Measurements from ENCODE around the gene SMIM10. TPM values are rescaled to one million over a fixed set of nuclear protein-coding genes. Genes with fewer than 3 reads are reported as not detected.

SMIM10 gene
- total and polyA plus RNA-seq, 3 donors from 2014 or later = 12.0 to 71.7 (median 58.4) TPM

DNA sequence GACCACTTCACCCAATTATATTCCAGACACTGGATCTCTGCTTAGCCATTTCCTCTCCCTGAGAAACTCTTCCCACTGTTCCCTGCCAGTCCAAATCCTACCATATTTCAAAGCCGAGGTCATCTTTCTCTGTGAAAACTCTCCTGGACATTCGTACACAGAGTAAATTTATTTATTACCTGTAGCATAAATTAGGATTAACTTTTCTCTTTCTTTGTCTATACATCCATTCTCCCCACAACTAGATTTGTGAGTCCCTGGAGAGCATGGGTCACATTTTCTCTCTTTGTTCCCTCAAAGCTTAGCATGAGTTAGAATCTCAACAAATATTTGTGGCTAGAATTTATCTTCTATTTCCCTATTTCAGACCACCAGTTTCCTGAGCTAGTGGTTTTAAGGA lies 27.8 kb upstream of the SMIM10 start:
- no peak overlapping the region for H3K27ac ChIP-seq
- no peaks in the 10 kb centered on the region for H3K36me3 ChIP-seq (ENCODE audit: low read depth, missing control alignments)
- H3K4me3 ChIP-seq = no peak overlapping the region
- no peak for TF ChIP-seq POLR2A (IDR thresholded peaks at IDR 0.05)
- no peak for TF ChIP-seq CTCF (IDR thresholded peaks at IDR 0.05)
- 61 to 80% methylated on average over 2 of the region's 2 CpGs for WGBS, 2 donors
- no peaks in the 10 kb centered on the region for H3K4me1 ChIP-seq
- H3K27me3 ChIP-seq = no peaks in the 10 kb centered on the region
- no peaks in the 10 kb centered on the region for H3K9me3 ChIP-seq
- DNase-seq = no peak
- intact Hi-C loops (cut with DNase I; ENCODE audit: low total_unique reads) = no loop called here

- DNase-seq = no peak
- H3K9me3 ChIP-seq = no peaks in the 10 kb centered on the region
- no peaks in the 10 kb centered on the region for H3K4me1 ChIP-seq
- no peak for TF ChIP-seq CTCF (IDR thresholded peaks at IDR 0.05)
- TF ChIP-seq POLR2A (IDR thresholded peaks at IDR 0.05) = no peak
- 87 to 89% methylated on average over 1 of the region's 1 CpG for WGBS, 2 donors
- no peaks in the 10 kb centered on the region for H3K36me3 ChIP-seq (ENCODE audit: low read depth, missing control alignments)
- no peak overlapping the region for H3K4me3 ChIP-seq
- intact Hi-C loops (cut with DNase I; ENCODE audit: low total_unique reads) = no loop called here
- H3K27me3 ChIP-seq = no peaks in the 10 kb centered on the region
- no peak overlapping the region for H3K27ac ChIP-seq
These were observed 21.1 kb upstream of the SMIM10 start for GRCh38 chrX:134969726-134970125.

DNA sequence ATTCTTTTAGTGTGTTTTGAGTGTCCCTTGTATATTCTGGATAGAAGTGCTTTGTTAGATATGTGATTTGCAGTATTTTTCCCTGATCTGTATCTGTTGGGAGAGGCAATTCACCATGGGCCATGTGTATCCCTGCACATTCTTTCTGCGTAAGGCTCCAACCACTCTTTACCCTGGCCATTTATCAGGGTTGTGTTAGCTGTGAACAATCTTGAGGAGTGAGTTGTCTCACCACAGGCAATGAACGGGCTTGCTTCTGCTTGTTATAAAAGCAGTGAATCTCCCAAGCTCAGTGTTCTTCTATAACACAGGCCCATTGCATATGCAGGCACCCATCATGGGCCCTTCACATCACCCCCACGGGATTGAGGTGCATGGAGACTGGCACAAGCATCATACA lies 18.9 kb upstream of the SMIM10 start:
- H3K27ac ChIP-seq = no peak overlapping the region
- TF ChIP-seq CTCF (IDR thresholded peaks at IDR 0.05) (no peak), POLR2A (IDR thresholded peaks at IDR 0.05) (no peak)
- no peaks in the 10 kb centered on the region for H3K27me3 ChIP-seq
- WGBS, 2 donors = 74 to 80% methylated on average over 3 of the region's 3 CpGs
- intact Hi-C loops (cut with DNase I; ENCODE audit: low total_unique reads) = no loop called here
- no peak overlapping the region for H3K4me3 ChIP-seq
- H3K36me3 ChIP-seq (ENCODE audit: low read depth, missing control alignments) = no peaks in the 10 kb centered on the region
- no peaks in the 10 kb centered on the region for H3K4me1 ChIP-seq
- no peak for DNase-seq
- H3K9me3 ChIP-seq = no peaks in the 10 kb centered on the region

DNA sequence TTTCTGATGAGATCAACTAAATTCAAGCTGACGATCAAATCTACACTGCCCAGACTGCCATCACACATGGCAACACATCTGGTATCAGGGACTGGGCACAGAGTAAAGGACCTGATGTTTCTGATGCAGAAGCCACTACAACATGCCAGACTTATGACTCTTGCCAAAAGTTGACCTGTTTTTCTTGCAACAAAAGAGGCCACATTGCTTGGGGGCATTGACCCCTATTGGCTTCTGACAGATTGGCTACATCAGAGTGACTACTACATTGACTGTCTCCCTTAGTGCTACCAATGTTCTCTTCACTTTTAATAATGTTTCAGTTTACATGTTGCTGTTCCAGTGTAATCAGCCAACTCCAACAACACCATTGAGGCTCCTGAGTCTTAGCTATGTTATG lies 15.3 kb upstream of the SMIM10 start:
- Histone ChIP-seq H3K36me3 (ENCODE audit: low read depth, missing control alignments) (no peaks in the 10 kb centered on the region), H3K4me1 (no peaks in the 10 kb centered on the region), H3K9me3 (no peaks in the 10 kb centered on the region), H3K4me3 (no peak overlapping the region), H3K27ac (no peak overlapping the region), H3K27me3 (no peaks in the 10 kb centered on the region)
- DNase-seq = no peak
- 67 to 71% methylated on average over 1 of the region's 1 CpG for WGBS, 2 donors
- TF ChIP-seq CTCF (IDR thresholded peaks at IDR 0.05) (no peak), POLR2A (IDR thresholded peaks at IDR 0.05) (no peak)
- intact Hi-C loops (cut with DNase I; ENCODE audit: low total_unique reads) = no loop called here

- TF ChIP-seq POLR2A (IDR thresholded peaks at IDR 0.05) (no peak), CTCF (IDR thresholded peaks at IDR 0.05) (no peak)
- intact Hi-C loops (cut with DNase I; ENCODE audit: low total_unique reads) = no loop called here
- H3K4me1 ChIP-seq = no peaks in the 10 kb centered on the region
- H3K9me3 ChIP-seq = no peaks in the 10 kb centered on the region
- no peak overlapping the region for H3K4me3 ChIP-seq
- H3K36me3 ChIP-seq (ENCODE audit: low read depth, missing control alignments) = no peaks in the 10 kb centered on the region
- H3K27ac ChIP-seq = no peak overlapping the region
- 81% methylated on average over 3 of the region's 3 CpGs for WGBS, 2 donors
- H3K27me3 ChIP-seq = no peaks in the 10 kb centered on the region
- DNase-seq = no peak
These were observed 8.9 kb upstream of the SMIM10 start for GRCh38 chrX:134981910-134982309.
